Neural cell (in vitro differentiated cells): ENCODE data around the gene AGRP. TPM values are rescaled to one million over a fixed set of nuclear protein-coding genes. Genes with fewer than 3 reads are reported as not detected.
"Not testable (repeated sequence)": the region's sequence is repeated elsewhere in the genome, so short reads cannot be mapped to it uniquely, and the experiment has no call there.

Source experiments
- H2AFZ ChIP-seq: fragments of 200-600, 300-800 bp; sonication (generic), shearing (Covaris generic); 2 replicates; pipeline ENCODE4 v1.6.0; 2014; ENCODE audit warnings: low read depth, mild to moderate bottlenecking, antibody characterized with exemption, low read length, moderate library complexity
- H3F3A ChIP-seq: fragments of 200-600 bp; shearing (Covaris generic); 2 replicates; pipeline ENCODE4 v1.6.1; 2016; ENCODE audit warnings: mild to moderate bottlenecking, moderate library complexity, mixed read lengths, antibody characterized with exemption, low read length; ENCODE audit not compliant: insufficient read depth, poor library complexity, severe bottlenecking
- H3K27ac ChIP-seq: fragments of 200-600, 300-800 bp; sonication (generic), shearing (Covaris generic); 2 replicates; pipeline ENCODE4 v1.5.1; 2014; ENCODE audit warnings: mild to moderate bottlenecking, low read length, moderate library complexity
- H3K27me3 ChIP-seq: fragments of 300-800, 200-600 bp; sonication (generic), shearing (Covaris generic); 2 replicates; pipeline ENCODE4 v1.6.0; 2014; ENCODE audit warnings: mild to moderate bottlenecking, low read depth, low read length, moderate library complexity; ENCODE audit not compliant: insufficient read depth
- H3K36me3 ChIP-seq: fragments of 300-800, 200-600 bp; sonication (generic), shearing (Covaris generic); 2 replicates; pipeline ENCODE4 v1.5.1; 2014; ENCODE audit warnings: mild to moderate bottlenecking, antibody characterized with exemption, low read length, moderate library complexity; ENCODE audit not compliant: insufficient read depth
- H3K4me2 ChIP-seq: fragments of 300-800, 200-600 bp; sonication (generic), shearing (Covaris generic); 2 replicates; pipeline ENCODE4 v1.6.0; 2014; ENCODE audit warnings: mild to moderate bottlenecking, low read length
- H3K4me3 ChIP-seq: fragments of 300-800, 200-600 bp; sonication (generic), shearing (Covaris generic); 2 replicates; pipeline ENCODE4 v1.5.1; 2014; ENCODE audit warnings: mild to moderate bottlenecking, low read length, moderate library complexity
- H3K79me2 ChIP-seq: fragments of 200-600 bp; shearing (Covaris generic); replicated peaks from 2 replicates; pipeline ENCODE4 v1.6.0; 2014; ENCODE audit warnings: mild to moderate bottlenecking, low read length, moderate library complexity; ENCODE audit not compliant: insufficient read depth
- H3K9ac ChIP-seq: fragments of 300-800, 200-600 bp; sonication (generic), shearing (Covaris generic); 2 replicates; pipeline ENCODE4 v1.6.1; 2016; ENCODE audit warnings: mild to moderate bottlenecking, low read length, mixed read lengths
- H3K9me2 ChIP-seq: fragments of 200-600 bp; shearing (Covaris generic); 2 replicates; pipeline ENCODE4 v1.6.1; 2016; ENCODE audit warnings: mild to moderate bottlenecking, low read length, mixed read lengths; ENCODE audit not compliant: insufficient read depth
- H3K9me3 ChIP-seq: fragments of 200-600, 300-800 bp; sonication (generic), shearing (Covaris generic); 2 replicates; pipeline ENCODE4 v1.6.1; 2016; ENCODE audit warnings: mild to moderate bottlenecking, mixed run types, low read length, moderate library complexity, mixed read lengths
- H4K20me1 ChIP-seq: fragments of 200-600 bp; shearing (Covaris generic); 2 replicates; pipeline ENCODE4 v1.6.1; 2016; ENCODE audit warnings: mild to moderate bottlenecking, mixed run types; ENCODE audit not compliant: insufficient read depth
- EP300 ChIP-seq: fragments of 450-650 bp; conservative IDR thresholded peaks from 2 replicates; pipeline ENCODE4 v1.6.1; 2014; ENCODE audit warnings: antibody characterized with exemption, mild to moderate bottlenecking, moderate library complexity; ENCODE audit not compliant: poor library complexity, severe bottlenecking
- EZH2 ChIP-seq: fragments of 200-600, 300-800 bp; shearing (Covaris generic), sonication (generic); IDR thresholded peaks from 2 replicates; pipeline ENCODE4 v1.6.1; 2014; ENCODE audit warnings: antibody characterized with exemption, low read length, borderline replicate concordance, mild to moderate bottlenecking; ENCODE audit not compliant: insufficient read depth, poor library complexity, severe bottlenecking
- MXI1 ChIP-seq: fragments of 450-650 bp; conservative IDR thresholded peaks from 2 replicates; pipeline ENCODE4 v1.6.1; 2014; ENCODE audit warnings: antibody characterized with exemption, mild to moderate bottlenecking; ENCODE audit not compliant: poor library complexity, severe bottlenecking
- POLR2AphosphoS5 ChIP-seq: IDR thresholded peaks from 2 replicates; pipeline ENCODE4 v1.6.1; 2012
- RAD21 ChIP-seq: fragments of 450-650 bp; conservative IDR thresholded peaks from 2 replicates; pipeline ENCODE4 v1.6.1; 2014; ENCODE audit warnings: antibody characterized with exemption, mild to moderate bottlenecking, moderate library complexity
- SMC3 ChIP-seq: fragments of 450-650 bp; conservative IDR thresholded peaks from 2 replicates; pipeline ENCODE4 v1.6.1; 2014; ENCODE audit warnings: antibody characterized with exemption, mild to moderate bottlenecking, moderate library complexity; ENCODE audit not compliant: poor library complexity
- TAF1 ChIP-seq: IDR thresholded peaks from 2 replicates; pipeline ENCODE4 v1.6.1; 2012; ENCODE audit warnings: low read depth
- polyA plus RNA-seq: library from polyadenylated mRNA; depleted of rRNA; stranded (reverse); fragments of >200 nt; gene quantifications from 2 replicates; pipeline ENCODE4 v1.2.3, GENCODE V29; 2014
- TF ChIP-seq, protein P1 (sequence below): fragments of 450-650 bp; IDR thresholded peaks from 2 replicates; pipeline ENCODE4 v1.5.1; 2014; ENCODE audit warnings: antibody characterized with exemption, mild to moderate bottlenecking, moderate library complexity; ENCODE audit not compliant: poor library complexity, severe bottlenecking
- TF ChIP-seq, protein P2 (sequence below): IDR thresholded peaks from 2 replicates; pipeline ENCODE4 v1.6.1; 2012; ENCODE audit warnings: borderline replicate concordance

The AGRP gene
- polyA plus RNA-seq, 1 donor from 2014 or later, result not detected

DNA sequence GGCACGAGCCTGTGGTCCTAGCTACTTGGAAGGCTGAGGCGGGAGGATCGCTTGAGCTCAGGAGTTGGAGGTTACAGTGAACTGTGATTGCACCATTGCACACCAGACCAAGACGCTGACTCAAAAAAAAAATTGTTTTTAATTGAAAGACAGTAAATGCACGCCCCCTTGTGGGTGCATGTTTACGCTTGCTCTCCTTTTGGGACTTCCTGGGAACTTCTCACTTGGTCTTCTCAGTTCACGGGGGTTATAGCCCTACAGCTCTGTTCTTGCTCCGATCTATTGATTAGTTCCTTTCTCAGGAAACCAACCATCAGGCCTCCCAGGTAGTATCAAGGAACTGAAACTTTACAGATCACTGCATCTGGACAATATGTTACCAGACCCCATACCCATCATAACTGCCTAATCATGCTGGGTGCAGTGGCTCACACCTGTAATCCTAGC lies 31.1 kb upstream of the AGRP start:
- Histone ChIP-seq H4K20me1 (no peaks in the 10 kb centered on the region), H3K4me3 (no peak overlapping the region), H3K9me3 (no peaks in the 10 kb centered on the region), H3K4me2 (no peak overlapping the region), H3K27me3 (no peaks in the 10 kb centered on the region), H3K9me2 (no peaks in the 10 kb centered on the region), H3K36me3 (no peaks in the 10 kb centered on the region), H2AFZ (no peak overlapping the region), H3K9ac (no peak overlapping the region), H3F3A (no peaks in the 10 kb centered on the region), H3K27ac (no peak overlapping the region), H3K79me2 (no peaks in the 10 kb centered on the region)
- TF ChIP-seq, protein P1, sequence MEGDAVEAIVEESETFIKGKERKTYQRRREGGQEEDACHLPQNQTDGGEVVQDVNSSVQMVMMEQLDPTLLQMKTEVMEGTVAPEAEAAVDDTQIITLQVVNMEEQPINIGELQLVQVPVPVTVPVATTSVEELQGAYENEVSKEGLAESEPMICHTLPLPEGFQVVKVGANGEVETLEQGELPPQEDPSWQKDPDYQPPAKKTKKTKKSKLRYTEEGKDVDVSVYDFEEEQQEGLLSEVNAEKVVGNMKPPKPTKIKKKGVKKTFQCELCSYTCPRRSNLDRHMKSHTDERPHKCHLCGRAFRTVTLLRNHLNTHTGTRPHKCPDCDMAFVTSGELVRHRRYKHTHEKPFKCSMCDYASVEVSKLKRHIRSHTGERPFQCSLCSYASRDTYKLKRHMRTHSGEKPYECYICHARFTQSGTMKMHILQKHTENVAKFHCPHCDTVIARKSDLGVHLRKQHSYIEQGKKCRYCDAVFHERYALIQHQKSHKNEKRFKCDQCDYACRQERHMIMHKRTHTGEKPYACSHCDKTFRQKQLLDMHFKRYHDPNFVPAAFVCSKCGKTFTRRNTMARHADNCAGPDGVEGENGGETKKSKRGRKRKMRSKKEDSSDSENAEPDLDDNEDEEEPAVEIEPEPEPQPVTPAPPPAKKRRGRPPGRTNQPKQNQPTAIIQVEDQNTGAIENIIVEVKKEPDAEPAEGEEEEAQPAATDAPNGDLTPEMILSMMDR, result peak; percentile 59
- TF ChIP-seq TAF1 (no peak), MXI1 (no peak), SMC3 (peak; percentile 65), RAD21 (peak; percentile 50), EZH2 (no peak), EP300 (no peak), POLR2AphosphoS5 (no peak)
- TF ChIP-seq, protein P2, sequence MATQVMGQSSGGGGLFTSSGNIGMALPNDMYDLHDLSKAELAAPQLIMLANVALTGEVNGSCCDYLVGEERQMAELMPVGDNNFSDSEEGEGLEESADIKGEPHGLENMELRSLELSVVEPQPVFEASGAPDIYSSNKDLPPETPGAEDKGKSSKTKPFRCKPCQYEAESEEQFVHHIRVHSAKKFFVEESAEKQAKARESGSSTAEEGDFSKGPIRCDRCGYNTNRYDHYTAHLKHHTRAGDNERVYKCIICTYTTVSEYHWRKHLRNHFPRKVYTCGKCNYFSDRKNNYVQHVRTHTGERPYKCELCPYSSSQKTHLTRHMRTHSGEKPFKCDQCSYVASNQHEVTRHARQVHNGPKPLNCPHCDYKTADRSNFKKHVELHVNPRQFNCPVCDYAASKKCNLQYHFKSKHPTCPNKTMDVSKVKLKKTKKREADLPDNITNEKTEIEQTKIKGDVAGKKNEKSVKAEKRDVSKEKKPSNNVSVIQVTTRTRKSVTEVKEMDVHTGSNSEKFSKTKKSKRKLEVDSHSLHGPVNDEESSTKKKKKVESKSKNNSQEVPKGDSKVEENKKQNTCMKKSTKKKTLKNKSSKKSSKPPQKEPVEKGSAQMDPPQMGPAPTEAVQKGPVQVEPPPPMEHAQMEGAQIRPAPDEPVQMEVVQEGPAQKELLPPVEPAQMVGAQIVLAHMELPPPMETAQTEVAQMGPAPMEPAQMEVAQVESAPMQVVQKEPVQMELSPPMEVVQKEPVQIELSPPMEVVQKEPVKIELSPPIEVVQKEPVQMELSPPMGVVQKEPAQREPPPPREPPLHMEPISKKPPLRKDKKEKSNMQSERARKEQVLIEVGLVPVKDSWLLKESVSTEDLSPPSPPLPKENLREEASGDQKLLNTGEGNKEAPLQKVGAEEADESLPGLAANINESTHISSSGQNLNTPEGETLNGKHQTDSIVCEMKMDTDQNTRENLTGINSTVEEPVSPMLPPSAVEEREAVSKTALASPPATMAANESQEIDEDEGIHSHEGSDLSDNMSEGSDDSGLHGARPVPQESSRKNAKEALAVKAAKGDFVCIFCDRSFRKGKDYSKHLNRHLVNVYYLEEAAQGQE, result no peak

DNA sequence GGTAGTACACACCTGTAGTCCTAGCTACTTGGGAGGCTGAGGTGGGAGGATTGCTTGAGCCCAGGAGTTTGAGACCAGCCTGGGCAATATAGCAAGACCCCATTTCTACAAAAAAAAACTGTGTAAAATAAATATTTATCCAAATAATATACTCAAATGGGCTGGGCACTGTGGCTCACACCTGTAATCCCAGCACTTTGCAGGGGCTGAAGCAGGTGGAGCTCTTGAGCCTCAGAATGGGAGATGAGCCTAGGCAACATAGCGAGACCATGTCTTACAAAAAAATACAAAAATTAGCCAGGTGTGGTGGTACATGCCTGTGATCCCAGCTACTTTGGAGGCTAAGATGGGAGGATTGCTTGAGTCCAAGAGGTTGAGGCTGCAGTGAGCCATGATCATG lies 30.5 kb upstream of the AGRP start:
- H3K27me3 ChIP-seq, H3K27ac ChIP-seq, H3K9ac ChIP-seq, H3K9me2 ChIP-seq, H2AFZ ChIP-seq, H3K4me2 ChIP-seq, H3F3A ChIP-seq, H3K4me3 ChIP-seq, H3K36me3 ChIP-seq, H4K20me1 ChIP-seq, H3K79me2 ChIP-seq, H3K9me3 ChIP-seq: not testable (repeated sequence)

DNA sequence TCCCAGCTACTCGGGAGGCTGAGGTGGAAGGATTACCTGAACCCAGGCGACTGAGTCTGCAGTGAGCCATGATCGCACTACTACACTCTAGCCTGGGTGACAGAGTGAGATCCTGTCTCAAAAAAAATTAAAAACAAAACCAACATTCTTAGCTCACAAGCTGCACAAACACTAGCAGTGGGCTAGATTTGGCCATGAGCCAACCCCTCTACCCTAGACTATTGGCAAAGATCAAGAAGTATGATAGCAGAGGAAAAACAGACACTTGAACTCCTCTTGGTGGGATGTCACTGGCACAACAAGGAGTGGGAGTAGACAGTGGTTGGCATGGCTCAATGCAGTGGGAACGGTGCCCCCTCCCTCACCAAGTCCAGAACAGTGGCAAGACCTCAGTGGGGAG lies 25.7 kb upstream of the AGRP start:
- H3K79me2 ChIP-seq, result no peaks in the 10 kb centered on the region
- no peak for TF ChIP-seq SMC3
- no peak for TF ChIP-seq POLR2AphosphoS5
- no peak for TF ChIP-seq TAF1
- TF ChIP-seq MXI1, result no peak
- TF ChIP-seq, protein P1, result no peak
- TF ChIP-seq RAD21, result no peak
- TF ChIP-seq EP300, result no peak
- TF ChIP-seq, protein P2, result no peak
- no peak for TF ChIP-seq EZH2
- H3K9ac ChIP-seq, result no peak overlapping the region
- H4K20me1 ChIP-seq, result no peaks in the 10 kb centered on the region
- no peaks in the 10 kb centered on the region for H3K9me2 ChIP-seq
- no peaks in the 10 kb centered on the region for H3K9me3 ChIP-seq
- no peak overlapping the region for H3K4me3 ChIP-seq
- H3K36me3 ChIP-seq, result no peaks in the 10 kb centered on the region
- H3F3A ChIP-seq, result no peaks in the 10 kb centered on the region
- H2AFZ ChIP-seq, result no peak overlapping the region
- no peak overlapping the region for H3K4me2 ChIP-seq
- no peak overlapping the region for H3K27ac ChIP-seq
- no peaks in the 10 kb centered on the region for H3K27me3 ChIP-seq
